DMS114 treated with DMSO at 0.1 percent for 48 hours (cell line): Measurements from ENCODE around the gene ENOX1.

Experiments
- DNase-seq: peaks from one replicate; lab custom pipeline; 2025; ENCODE audit not compliant: unreplicated experiment; lab: John Stamatoyannopoulos, UW

Gene ENOX1

DNA sequence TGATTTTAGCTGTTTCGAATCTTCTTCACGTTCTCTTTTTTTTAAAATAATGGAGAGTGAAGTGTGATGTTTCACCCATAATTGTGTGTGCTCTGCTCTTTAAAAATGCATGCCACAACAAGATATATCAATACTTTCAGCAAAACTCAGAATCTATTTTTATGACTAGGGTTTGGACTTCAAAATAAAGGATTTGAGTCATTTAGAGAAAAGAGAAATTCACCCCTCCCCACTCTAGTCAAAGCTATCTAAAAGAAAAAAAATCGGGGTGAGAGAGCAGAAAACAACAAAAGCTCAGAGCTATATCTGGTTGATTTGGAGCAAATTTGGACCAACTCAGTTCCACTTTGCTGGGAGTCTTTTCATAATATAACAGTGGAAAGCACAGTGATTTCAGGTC is 518.9 kb downstream of the ENOX1 start:
- no peak for DNase-seq

DNA sequence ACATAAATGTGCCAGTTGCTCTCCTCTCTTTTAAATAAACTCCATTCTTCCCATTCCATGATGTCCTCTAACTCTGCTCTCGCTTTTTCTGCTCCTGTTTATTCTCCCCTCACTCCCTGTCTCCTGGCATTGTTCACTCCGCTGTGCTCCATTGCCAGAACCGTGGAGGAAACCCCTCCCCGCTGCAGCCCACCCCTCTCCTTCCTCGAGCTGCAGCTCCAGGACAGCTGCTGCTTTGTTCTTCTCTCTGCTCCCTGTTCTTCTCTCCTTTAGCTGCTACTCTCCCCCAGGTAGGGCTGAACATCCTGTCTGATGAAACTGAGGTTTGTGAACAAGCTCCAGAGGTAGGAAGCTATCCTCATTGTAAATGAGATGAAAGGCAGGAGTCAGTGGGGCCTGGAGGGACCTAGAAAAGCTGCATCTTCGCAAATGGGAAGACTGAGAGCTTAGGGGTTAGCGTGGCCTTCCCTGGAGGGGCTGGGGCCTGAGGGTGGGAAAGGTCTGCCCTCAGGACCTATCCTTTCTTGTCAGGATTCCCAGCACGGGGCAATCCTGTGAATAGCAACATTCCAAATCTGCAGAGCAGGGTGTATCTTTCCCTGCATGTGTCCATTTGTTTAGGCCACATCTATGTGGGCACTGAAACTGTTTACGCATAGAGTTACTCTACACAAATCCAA is 519.7 kb downstream of the ENOX1 start:
- DNase-seq = no peak

DNA sequence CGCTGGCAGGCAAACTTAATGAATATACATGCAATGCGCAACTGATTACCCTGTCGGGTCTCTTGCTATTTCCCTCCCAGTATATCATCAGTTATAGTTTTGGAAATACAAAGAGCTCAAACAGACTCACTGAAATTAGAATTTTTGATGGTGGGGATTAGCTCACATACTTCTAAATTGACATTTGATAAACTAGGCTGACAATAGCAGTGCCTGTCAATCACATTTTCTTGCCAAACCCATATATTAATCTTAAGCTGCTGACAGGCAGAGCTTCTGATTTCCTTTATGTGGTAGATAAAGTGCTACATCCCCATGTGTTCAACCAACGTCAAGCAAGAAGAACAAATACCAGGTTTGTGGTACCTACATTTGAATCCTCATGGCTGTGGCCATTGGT is 521.7 kb downstream of the ENOX1 start:
- DNase-seq = no peak

DNA sequence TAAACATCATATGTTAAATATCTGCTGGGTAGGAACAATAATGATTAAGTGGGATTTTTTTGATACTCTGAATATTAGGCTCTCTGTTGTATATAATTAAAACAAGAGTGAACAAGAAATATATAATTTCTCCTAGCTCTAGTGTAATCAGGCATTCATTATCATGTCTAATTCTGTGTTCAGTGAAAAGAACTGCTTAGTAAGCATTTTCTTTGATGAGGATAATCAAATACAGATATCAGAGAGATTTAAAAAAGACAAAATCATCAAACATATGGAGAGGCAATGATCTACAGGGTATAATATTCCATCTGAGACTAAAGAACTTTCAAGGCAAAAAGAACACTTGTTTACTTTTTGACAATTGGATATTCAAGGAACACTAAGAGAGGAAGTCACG is 522.3 kb downstream of the ENOX1 start:
- no peak for DNase-seq

DNA sequence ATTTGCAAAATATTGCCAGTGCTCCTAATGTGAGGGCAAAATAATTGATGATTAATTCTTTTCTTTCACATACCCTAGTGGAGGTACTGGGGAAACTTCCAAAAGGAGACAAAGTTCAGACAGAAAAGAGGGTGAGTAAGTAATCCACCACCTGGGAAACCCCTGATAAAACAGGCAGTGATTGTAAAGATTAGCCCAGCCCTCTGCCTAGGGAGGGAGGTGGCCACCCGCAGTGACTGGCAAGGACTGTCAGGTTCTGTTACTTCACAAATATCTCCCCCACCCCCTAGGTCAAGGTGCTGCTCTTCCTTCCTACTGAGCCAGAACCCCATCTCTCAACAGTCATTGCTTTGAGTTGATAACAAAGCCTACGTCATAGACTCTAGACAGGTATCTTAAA is 523.7 kb downstream of the ENOX1 start:
- DNase-seq = no peak

DNA sequence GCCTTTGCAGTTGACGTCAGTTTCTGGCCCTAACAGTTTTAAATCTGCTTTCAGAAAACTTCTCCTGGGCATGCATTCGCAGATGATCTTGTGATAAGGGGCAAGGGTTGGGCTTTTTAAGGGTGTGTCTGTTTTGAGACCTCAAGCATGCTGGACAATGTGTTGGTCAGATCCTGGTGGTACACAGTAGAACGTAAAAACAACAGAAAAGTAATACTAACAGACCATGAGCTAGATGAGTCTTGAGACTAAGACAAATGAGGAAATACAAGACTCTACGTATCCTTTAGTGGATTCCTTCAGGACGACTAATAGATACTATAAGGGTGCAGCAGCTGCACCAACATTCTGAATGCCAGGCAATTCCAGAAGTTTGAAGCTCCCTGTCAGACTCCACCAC is 525.8 kb downstream of the ENOX1 start:
- DNase-seq = no peak

DNA sequence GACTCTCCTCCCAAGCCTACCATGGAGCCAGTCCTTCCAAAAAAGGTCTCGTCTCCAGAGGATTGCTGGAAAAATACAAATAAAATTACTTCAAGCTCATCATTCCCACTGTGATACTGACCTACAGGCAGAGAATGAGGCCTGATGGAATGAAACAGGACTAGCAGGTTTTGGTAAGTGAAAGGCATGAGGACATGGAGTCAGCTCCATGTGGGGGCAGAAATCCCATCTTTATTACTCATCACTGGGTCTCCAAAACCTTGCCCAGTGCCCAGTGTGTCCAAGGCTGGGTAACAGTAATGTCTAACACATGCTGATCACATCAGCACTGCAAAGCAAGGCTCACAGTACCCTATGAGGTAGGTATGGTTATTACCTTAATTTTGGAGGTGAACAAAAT is 528.0 kb downstream of the ENOX1 start:
- no peak for DNase-seq

DNA sequence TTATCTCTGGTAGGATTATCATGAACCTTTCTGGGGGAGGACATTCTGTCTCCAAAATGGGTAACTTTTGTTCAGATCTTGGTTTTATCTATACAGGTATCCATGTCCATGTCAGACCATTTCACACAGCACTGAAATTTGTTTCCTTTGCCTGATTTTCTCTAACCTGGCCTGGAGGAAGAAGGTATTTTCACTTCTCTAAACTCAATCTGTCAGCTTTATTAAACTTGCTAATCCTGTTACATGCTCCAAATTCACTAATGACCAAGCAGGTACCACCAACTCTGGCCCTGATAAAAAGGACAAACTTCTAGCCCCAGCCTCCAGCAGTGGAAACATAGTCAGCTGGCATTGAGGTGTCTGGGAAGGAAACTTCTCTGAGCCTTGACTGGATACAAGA is 529.0 kb downstream of the ENOX1 start:
- DNase-seq = no peak

DNA sequence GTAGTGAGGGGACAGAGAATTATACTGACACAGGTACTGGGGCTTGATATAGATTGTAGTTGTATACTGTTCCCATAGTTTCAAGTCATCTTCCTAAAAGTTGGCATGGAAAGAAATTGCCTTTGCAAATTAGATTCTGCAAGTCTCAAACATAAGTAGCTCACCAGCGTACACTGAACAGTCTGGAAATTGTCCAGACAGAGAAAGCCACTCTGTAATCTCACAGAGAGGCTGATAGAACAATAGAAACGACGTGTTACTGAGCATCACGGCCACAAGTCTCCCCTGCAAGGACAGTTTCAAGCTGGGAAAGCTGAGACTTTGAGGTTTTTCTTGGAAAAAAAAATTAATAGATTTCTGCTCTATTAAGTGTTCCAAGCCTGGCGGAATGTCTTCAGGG is 534.8 kb downstream of the ENOX1 start:
- no peak for DNase-seq

DNA sequence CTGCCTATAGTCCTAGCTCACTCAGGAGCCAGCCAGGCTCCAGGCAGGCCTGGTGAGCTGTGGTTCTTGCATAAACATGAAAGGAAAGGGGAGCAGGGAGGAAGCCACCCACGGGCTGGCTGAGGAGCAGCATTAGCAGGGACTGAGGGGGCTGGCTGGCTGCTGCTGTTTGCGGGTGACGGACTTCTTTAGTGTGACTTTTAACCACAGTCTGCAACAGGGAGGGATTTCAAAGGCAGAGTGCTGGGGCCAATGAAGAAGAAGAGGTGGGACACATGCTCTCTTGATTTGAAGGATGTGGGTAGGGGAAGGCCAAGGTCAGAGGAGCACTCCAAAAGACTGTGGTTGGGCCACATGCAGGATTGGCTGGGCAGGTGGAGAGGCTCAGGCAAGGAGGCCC is 540.4 kb downstream of the ENOX1 start:
- no peak for DNase-seq

DNA sequence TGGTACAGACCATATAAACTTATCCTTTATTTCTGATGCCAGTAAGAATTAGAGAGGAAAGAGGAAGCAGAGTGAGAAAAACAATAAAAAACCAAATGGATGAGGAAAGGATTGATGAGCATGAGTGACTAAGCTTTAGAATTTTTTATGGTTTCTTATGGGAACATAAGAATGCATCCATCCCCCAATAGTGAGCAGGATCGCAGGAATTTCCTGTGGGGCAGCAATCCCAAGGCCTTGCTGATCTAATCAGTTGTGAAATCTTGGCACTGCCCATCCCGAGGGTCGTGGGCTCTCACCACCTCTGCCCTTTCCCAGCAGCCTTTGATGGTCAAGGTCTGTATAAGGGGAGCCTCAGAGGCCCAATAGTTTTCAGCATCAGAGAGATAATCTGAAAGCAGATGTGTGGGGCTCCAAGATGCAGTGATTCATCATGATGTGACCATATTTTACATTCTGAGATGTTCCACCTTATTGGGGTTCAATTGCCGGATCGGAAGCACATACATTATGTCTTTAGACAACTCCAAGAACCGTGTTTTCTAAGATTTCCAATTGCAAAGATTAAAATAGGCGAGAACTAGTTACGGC is 541.3 kb downstream of the ENOX1 start:
- DNase-seq = no peak

DNA sequence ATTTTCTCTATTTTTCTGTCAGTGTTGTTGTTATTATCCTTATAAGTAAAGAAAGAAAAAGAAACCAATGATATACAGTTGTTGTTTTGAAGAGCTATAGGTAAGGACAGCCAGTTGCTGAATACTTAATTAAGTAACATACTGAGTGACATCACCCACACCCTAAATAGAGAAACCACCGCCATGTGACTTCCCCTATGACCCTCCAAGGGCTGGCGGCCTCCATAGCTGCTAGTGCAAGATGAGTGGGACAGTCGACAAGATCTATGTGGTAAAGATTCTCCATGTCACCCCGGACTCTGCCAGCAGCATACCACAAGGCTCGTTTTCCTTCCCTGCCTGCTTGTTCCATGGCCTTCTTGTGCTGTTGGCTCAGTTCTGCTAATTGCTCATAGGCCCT is 542.3 kb downstream of the ENOX1 start:
- no peak for DNase-seq

DNA sequence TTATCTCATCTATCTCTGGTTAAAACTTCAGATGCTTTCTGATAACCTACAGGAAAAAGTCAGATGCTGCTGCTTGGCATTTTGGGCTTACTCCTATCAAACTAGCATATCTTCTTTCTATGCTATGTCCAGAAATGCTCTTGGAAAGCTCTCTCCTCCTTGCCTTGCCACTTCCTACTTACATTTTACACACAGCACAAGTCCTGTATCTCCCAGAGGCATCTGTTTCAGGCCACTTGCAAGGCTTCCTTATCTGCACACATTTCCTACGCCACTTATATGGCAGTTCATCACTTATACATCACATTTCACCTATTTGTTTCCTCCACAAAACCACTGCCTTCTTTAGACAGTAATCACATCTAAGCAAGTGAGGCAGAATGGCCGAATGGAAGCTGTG is 543.1 kb downstream of the ENOX1 start:
- no peak for DNase-seq

DNA sequence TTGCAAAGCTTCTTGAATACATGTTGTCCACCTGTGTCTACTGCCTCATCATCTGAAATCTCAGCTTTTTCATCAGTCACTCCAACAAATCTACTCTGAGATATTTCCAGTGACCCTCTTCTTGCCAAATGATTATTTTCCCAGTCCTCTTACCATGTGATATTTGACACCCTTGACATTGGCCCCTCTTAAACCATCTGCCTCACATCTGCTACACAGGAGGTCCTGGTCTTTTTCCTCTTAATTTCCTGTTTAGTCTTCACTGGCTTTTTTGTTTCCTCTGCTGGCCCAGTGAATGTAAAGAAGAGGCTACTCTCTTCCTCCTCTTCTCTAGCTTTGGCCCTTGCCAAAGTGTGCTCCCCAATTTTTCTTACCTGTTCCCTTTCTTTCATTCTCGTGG is 544.7 kb downstream of the ENOX1 start:
- no peak for DNase-seq

DNA sequence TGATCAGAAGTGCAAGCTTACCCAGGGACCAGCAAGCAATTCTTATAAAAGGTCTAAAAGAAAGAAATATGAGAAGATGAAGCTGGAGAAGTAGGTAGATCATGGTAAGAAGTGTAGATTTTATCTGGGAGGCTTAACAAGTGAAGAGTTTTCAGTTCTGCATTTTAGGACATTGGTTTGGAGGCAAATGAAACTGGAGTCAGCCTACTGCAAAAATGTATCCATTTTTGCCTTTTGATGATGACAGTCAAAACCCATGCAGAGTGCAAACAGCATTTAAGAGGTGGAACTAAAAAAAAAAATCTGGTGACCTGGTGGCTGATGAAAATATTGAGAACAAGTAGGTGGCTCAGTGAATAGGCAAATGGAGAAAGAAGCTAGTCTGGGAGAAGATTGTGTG is 546.5 kb downstream of the ENOX1 start:
- DNase-seq = no peak

DNA sequence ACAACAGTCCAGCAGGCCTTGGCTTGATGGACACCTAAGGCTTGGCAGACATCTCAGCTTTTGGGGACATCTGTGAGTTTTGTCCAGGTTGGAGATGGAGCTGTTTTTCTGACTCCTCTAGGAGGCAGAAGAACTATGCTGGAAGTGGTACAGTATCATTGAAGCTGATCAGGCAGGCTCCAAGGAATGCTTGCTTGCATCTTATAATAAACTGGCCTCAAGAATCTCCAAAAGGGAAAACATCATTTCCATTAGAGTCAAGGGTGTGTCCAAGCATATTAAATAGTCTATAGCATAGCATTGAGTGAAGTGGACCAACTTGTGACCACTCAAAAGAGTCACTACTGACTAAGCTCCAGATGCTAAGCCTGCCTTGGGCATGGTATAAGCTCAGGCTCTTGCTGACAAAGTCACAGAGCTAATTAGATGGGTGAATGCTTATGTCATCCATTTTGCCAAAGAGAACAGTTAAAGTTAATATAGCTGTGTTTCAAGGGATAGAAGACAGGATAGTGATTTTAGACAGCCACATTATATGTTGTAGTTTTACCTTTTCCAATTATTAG is 547.4 kb downstream of the ENOX1 start:
- no peak for DNase-seq

DNA sequence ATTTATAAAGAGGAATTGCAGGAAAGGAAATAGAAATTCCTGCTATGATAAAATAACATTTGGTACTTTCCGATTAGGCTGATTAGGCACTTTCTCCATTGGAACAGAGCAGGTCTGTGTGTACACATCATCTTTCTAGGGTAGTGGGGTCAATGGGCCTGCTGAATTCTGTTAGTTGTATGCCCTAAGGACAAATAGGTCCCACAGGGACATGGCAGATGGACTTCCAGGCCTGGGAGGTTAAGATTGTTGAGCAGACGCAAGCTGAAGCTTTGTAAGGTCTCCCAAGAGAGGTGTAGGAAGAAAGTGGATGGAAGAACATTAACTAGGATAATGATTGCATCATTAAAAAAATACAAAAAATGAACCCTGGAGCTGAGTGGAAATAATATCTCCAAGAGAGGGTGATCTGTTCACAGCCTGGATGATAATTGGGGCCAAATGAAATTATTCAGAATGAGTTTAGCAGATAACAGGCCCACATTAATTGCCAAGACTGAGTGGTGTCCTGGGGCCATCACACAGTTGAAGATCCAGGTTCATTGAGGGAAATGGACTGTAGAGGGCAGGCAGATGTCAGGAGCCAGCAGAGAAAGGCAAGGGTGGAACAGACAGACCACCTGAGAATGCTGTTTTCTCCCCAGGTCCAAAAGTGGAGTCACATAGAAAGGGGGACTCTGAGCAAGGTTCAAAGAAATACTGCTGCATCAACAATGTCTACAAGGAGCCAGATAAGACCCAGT is 548.3 kb downstream of the ENOX1 start:
- DNase-seq = no peak

DNA sequence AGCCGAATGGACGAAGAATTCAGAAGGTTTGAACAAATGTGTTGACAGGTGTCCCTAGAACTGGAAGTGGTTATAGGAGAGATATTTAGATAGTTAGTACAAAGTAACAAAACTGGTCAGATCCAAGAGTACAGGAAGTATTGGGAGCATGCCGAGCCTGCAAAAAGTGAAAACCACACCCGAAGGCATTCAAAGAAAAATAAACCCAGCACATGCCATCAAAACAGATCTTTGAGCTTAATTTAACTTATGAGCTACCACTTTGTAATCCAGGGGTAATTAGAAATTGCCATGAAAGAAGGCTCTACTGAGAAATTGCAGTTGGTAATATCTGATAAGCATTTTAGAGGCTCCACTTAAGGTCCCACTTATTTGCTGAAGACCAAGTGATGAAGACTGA is 549.2 kb downstream of the ENOX1 start:
- DNase-seq = no peak

DNA sequence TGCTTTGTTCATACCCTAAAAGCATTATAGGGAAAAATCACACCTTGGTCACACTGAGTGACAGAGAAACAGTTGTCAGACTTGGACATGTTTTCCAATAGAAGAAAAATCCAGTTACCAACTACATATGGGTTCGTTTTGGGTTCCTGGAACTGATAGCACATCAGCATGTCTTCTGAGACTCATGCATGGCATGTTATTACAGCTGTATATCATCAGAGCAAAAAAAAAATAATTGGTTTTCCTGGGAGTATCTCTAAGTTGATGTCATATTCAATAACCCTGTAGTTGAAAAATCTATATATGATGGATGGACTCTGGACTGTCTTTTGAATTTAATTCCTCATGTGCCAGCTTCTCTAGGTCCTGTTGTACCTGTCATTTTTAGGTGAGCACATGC is 551.7 kb downstream of the ENOX1 start:
- DNase-seq = no peak

DNA sequence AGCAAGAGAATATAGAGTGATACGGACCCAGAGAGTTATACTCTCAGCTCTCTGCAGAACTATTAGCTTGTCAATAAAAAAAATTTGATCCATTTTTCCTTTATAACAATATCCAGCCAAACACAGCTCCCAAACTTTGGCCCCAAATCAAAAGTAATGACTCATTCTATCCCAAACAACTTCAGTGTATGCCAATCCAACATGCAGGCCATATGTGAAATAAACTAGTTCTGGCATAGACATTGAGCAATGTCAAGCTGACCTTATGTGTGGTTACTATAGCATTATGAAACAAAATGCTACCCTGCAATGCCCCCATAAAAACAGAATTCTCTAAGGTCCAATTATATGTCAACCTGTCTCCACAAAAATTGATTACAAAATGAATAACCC is 553.9 kb downstream of the ENOX1 start:
- no peak for DNase-seq

DNA sequence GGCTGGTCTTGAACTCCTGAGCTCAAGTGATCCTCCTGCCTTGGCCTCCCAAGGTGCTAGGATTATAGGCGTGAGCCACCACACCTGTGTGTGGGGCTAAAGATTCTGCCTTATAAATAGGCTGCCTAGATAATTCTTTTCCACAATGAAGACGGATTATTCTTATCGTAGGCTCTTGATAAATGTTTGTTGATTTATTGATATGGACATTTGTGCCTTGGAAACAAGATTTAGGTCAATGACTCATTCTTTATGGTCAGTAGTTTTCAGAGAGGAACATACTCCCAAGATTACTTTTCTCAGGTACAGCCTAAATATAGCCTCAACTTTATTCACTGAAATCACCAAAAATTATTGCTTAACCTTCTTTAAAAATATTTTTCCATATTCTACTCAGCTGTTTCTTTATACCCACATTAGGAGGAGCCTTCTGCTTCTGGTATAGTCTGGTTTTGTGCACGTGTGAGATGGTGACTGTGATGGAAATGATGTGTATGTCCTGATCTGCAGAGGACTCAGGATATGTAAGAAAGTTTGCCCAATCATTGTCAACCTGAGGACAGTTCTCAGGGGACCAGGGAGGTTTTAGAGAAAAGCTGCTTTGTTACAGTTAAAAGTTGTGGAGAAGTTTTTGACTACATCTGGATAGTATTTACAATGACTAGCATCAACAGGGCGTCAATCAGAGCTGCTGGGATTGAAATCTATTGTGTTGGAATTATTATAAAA is 554.5 kb downstream of the ENOX1 start:
- no peak for DNase-seq

DNA sequence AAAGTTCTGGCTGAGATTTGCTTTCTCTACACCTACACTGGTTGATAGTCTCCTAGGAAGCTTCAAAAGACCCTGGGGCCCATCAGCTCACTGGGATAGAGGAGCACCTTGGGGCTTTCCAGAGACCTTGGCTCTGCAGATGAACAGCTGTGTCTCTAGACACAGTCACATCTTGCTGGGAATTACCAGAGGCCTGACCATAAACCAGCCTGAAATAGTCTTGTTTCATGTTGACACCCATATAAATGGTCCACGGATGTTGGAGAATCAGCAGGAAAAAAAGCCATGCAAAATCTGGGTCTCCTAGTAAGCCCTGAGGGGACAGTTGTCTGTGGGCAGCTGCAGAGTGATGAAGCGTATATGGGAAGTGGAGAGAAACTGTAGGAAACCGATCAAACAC is 555.8 kb downstream of the ENOX1 start:
- DNase-seq = no peak
